DOHH2 (cell line): ENCODE results near the gene ABRACL.

ENCODE experiments used
- EZH2phosphoT487 ChIP-seq: fragments of 200-600 bp; sonication (generic); IDR thresholded peaks from 2 replicates; pipeline ENCODE4 v1.6.1; 2017; ENCODE audit warnings: borderline replicate concordance, mild to moderate bottlenecking, antibody characterized with exemption, low read length, moderate library complexity, mixed read lengths
- TF ChIP-seq, protein P1 (sequence below): fragments of 200-600 bp; sonication (generic); IDR thresholded peaks from one replicate; pipeline ENCODE4 v1.5.1; 2014; ENCODE audit warnings: antibody characterized with exemption, mild to moderate bottlenecking, low read depth, low read length; ENCODE audit not compliant: poor library complexity, severe bottlenecking

DNA sequence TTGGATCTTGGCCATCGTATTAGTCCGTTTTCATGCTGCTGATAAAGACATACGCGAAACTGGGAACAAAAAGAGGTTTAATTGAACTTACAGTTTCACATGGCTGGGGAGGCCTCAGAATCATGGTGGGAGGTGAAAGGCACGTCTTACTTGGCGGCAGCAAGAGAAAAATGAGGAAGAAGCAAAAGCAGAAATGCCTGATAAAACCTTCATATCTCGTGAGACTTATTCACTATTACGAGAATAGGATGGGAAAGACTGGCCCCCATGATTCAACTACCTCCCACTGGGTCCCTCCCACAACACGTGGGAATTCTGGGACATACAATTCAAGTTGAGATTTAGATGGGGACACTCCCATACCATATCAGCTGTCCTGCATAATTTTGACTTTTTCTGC lies 20.4 kb upstream of the ABRACL start:
- TF ChIP-seq, protein P1, sequence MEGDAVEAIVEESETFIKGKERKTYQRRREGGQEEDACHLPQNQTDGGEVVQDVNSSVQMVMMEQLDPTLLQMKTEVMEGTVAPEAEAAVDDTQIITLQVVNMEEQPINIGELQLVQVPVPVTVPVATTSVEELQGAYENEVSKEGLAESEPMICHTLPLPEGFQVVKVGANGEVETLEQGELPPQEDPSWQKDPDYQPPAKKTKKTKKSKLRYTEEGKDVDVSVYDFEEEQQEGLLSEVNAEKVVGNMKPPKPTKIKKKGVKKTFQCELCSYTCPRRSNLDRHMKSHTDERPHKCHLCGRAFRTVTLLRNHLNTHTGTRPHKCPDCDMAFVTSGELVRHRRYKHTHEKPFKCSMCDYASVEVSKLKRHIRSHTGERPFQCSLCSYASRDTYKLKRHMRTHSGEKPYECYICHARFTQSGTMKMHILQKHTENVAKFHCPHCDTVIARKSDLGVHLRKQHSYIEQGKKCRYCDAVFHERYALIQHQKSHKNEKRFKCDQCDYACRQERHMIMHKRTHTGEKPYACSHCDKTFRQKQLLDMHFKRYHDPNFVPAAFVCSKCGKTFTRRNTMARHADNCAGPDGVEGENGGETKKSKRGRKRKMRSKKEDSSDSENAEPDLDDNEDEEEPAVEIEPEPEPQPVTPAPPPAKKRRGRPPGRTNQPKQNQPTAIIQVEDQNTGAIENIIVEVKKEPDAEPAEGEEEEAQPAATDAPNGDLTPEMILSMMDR = no peak
- TF ChIP-seq EZH2phosphoT487 = no peak
